HG02610 (cell line): ENCODE results near the gene JAZF1.

Source experiments
- ATAC-seq: cut with Tn5 transposase; IDR thresholded peaks from one replicate; pipeline ENCODE4 v1.9.1; 2021; ENCODE audit warnings: mild to moderate bottlenecking, moderate library complexity; ENCODE audit not compliant: unreplicated experiment

JAZF1 gene

GRCh38 chr7:28180364-28181147 lies at the start of gene JAZF1:
TSS of gene JAZF1 (minus strand) at chr7:28180795.
- ATAC-seq = no peak

DNA sequence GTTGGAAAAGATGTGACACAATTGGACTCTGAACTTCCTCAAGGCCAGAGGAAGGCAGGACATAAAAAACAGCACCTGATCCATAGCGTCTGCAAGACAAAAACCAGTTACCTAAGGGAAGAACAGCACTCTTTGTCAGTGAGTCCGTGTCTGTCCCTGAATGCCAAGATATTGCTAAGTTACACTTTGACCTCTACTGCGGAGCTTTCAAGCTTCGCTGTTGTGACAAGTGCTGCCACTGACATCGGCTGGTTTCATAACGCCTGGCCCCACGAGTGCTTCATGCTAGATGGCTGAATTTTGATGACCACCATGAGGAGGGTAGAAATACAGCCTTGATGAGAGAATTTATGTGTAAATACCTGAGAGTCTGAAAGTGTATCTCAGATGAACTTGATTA lies 49.7 kb upstream of the JAZF1 start:
- no peak for ATAC-seq

DNA sequence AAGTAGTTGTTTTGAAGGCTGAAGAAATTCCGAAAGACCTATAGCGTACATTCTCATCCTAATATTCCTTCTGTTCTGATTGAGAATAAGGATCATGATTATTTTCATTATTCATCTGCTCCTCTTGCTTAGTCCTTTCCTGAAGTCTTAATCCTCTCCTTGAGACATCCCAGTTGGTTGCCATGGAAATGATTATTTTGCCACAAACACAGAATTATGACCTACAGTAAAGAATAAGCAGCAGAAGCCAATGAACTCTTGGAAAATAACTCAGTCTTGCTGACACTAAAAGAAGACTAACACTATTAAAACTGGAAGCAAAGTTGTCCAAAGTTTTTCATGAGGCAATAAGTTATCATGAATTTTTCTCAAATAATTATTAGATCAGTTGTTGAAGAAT lies 47.8 kb upstream of the JAZF1 start:
- ATAC-seq = no peak

DNA sequence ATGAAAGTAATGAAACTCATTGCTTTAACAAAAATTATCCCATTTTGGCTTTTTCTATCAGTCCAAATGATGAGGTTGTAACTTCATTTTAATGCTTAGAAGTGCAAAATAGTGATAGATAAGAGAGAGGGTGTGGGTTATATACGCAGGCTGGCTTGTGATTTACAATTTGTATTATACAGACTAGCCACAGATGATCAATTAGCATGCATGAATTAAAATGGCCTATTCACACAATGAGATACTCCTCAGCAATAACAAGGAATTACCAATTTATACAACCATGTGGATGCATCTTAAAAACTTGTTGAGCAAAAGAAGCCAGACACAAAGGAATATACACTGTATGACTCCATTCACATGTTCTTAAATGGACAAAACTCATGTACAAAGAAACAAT lies 45.4 kb upstream of the JAZF1 start:
- no peak for ATAC-seq

- no peak for ATAC-seq
Measured at GRCh38 chr7:28225576-28225975, 45.0 kb upstream of the JAZF1 start.

DNA sequence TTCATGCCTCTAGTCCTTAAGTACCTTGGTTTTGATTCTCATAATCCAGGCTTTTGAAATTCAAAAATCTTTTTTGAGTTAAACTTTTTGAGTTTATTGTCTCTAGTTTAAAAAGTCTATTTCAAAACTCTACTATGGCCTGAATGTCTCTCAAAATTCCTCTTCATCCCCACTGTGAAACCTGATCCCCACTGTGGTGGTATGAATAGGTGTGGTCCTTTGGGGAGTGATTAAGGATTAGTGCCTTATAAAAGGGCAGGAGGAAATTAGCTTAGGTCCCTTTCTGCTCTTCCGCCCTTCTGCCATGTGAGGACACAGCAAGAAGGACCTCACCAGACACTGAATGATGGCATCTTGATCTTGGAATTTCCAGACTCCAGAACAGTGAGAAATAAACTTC lies 44.1 kb upstream of the JAZF1 start:
- no peak for ATAC-seq

DNA sequence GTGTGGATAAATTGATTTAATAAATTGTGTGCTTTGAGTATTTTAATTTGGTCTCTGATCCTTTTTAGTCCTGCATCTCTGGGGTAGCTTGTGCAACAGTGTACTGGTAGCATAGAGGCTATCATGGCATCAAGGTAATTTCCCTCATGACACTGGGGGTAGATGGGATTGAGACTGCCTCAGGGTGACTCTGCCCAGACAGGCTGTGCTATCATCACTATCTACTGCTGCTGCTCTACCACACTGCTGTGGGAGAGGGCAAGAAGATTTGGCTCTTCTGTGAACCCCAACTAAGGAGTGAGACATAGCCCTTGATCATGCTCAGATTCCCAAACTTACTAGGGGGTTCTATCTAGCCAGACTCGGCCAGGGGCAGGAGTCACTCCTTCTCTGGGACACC lies 43.6 kb upstream of the JAZF1 start:
- no peak for ATAC-seq

- ATAC-seq = no peak
Measured at GRCh38 chr7:28222636-28223035, 42.0 kb upstream of the JAZF1 start.

- ATAC-seq = no peak
Measured at GRCh38 chr7:28219793-28220192, 39.2 kb upstream of the JAZF1 start.

DNA sequence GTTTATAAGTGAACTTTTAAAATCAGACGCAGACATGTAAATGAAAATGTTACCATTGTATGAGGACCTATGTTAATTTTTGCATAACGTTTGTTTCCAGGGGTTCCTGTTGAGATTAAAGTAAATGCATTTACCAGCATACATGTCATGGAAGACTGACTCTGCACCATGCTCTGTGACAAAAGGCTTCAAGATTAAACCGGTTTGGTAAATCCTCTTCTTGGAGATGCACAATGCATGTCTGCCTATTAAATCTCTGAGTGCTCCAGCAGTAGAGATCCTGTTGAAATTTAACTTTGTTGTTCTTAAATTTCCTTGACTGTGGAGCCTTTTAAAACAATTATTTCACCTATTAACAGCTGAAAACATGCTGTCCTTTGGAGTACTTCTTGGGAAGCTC lies 36.5 kb upstream of the JAZF1 start:
- no peak for ATAC-seq

- no peak for ATAC-seq
Measured at GRCh38 chr7:28211006-28211405, 30.4 kb upstream of the JAZF1 start.

- ATAC-seq = no peak
Measured at GRCh38 chr7:28208506-28208905, 27.9 kb upstream of the JAZF1 start.

DNA sequence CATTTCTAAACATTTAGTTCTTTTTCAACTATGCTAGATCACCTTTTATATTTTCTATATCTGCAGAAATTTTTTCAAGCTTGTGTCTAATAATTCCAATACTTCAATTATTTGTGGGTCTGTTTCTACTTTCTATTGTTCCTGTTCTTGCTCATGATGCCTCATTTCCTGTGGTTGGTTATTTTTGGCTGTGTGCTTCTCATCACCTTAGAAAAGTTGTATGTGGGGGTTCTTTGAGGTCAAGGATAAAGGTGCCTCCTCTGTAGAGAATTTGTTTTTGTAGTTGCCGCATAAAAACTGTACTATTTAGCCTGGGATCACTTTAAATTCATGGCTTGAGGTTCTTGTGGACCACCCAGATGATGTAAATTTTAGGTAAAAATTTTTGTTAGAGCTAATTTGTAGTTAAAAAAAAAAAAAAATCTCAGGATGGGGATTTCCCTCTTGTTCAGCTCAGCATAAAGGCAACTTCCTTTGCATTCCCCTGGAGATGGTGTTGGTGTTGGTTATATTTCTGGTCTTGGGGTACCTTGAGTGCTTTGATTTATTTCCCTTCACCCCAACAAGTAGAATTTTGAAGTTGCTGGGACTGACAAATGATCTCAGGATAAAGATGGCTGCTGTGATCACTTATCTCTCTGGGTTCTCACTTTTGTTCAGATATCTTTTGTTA lies 27.0 kb upstream of the JAZF1 start:
- peak; percentile 84 for ATAC-seq

DNA sequence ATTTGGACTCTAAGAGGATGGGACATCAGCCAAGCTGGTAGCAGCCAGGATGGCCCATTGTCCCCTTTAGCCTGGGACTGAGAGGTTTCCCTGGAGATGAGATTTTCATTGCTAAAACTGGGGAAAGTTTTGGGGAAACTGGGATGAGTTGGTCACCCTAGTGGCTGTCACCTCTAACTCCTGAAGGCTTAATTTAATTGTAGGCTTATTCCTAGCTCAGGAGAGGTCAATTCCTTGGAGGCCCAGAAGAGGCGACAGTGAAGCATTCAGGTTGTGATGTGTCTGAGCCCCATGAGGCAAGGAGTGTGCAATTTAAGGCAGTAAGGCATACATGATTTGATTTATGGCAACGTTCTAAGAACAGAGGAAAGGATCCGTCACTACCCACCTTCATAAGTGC lies 24.9 kb upstream of the JAZF1 start:
- no peak for ATAC-seq

- no peak for ATAC-seq
Measured at GRCh38 chr7:28203508-28204240, 23.1 kb upstream of the JAZF1 start.

GRCh38 chr7:28202222-28202621 lies 21.6 kb upstream of the JAZF1 start:
- ATAC-seq = no peak

- no peak for ATAC-seq
Measured at GRCh38 chr7:28201131-28201530, 20.5 kb upstream of the JAZF1 start.

DNA sequence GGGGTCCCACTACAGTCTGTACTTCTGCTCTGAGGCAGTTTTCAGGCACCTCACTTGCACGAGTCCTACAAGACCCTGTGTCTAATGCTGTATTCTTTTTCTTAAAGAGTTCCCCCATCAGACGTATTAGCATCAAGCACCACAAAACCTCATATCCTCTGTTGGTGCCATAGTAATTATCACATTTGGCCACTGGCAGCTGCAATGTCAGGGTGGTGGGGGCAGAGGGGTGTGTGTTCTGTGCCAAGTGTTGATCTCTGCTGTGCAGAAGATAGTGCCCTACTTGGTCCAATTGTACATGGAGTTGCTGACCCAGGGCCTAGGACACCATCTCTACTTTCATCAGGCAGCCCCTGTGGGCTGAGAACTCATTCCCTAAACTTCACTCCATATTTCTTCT lies 20.0 kb upstream of the JAZF1 start:
- ATAC-seq = no peak

DNA sequence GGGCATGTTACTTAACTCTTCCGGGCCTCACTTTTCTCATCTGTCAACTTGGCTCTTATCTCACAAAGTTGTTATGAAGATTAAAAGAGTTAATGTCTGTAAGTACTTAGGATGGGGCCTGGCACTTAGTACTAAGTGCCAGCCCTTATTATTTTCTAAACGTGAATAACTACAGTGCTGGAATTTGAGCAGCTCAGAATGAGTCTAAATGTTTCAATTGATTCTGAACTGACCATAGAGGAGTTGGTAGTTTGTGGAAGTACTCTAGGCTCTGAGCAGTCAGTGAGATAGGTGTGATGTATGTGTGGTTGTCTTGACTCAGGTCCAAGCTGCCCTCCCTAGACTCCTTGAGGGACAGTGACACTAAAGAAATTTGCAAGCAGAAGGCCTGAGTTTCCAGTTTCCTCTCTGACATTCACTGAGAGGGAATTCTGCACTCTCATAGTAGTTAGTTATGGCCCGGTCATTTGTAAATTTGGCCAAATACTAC lies 18.5 kb upstream of the JAZF1 start:
- no peak for ATAC-seq

DNA sequence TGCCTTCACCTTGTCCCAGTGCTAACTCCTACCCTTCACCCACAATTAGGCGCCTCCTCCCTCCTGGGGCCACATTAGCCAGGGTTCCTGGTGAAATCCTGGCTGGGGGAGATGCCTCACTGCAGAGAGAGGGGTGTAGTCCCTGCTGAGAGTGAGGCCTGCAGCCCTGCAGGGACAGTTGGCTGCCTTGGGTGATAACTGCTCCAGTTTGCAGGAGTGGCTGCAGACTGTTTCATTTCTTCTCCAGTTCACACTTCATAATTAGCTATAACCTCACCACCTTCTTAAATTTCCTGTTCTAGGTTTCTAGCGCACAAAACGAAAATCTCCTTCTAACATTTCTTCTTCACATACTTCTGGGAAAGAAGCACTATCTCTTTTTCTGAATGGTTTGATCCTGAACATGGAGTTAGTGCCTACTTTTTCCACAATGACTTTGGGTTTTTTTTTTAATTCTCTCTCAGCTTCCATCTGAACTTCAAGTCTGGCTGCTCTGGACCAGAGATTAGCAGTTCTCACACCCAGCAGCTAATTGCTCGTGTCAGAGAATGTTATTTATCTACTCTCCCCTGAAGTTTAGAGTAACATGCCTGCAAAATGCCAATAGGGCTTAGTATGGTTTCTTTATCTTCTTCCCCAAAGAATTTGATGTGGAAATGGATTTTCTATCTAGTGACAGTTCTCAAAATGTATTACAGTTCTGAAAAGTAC lies 15.5 kb upstream of the JAZF1 start:
- no peak for ATAC-seq
